Memory B cell (primary cell): ENCODE results near the gene CCT6B.

Experiments
- ATAC-seq: fragments of 150-1000 bp; cut with Tn5 transposase; 2 replicates; pipeline ENCODE4 v1.10.0; 2021; ENCODE audit warnings: low read depth, mild to moderate bottlenecking, moderate library complexity
- DNase-seq, 2 donors: peaks; one replicate each; pipeline ENCODE4 v3.0.0; 2022; ENCODE audit warnings: low spot score in 2 of 2
- H3K27ac Mint-ChIP-seq: one replicate; pipeline ENCODE4 v1.8.0; 2022; ENCODE audit warnings: mild to moderate bottlenecking, moderate library complexity, mixed read lengths
- H3K27me3 Mint-ChIP-seq: one replicate; pipeline ENCODE4 v1.8.0; 2022; ENCODE audit warnings: mixed read lengths
- H3K36me3 Mint-ChIP-seq: one replicate; pipeline ENCODE4 v1.8.0; 2022; ENCODE audit warnings: mild to moderate bottlenecking, mixed read lengths
- H3K4me1 Mint-ChIP-seq: one replicate; pipeline ENCODE4 v1.8.0; 2022; ENCODE audit warnings: mixed read lengths
- H3K4me3 Mint-ChIP-seq: one replicate; pipeline ENCODE4 v1.8.0; 2022; ENCODE audit warnings: mild to moderate bottlenecking, moderate library complexity, mixed read lengths
- H3K9me3 Mint-ChIP-seq: one replicate; pipeline ENCODE4 v1.8.0; 2022; ENCODE audit warnings: mixed read lengths

The CCT6B gene

GRCh38 chr17:34885076-34885475 is 76.2 kb downstream of the CCT6B start:
- Mint-ChIP-seq H3K36me3 (no peaks in the 10 kb centered on the region), H3K27ac (no peak overlapping the region), H3K4me1 (peaks cover 6% of the 10 kb centered on the region), H3K4me3 (no peak overlapping the region), H3K9me3 (peaks cover 2% of the 10 kb centered on the region), H3K27me3 (peaks cover 18% of the 10 kb centered on the region)
- ATAC-seq (no peak), DNase-seq (no peak)

- Mint-ChIP-seq H3K9me3 (peaks cover 6% of the 10 kb centered on the region), H3K4me3 (no peak overlapping the region), H3K27me3 (peaks cover 15% of the 10 kb centered on the region), H3K36me3 (no peaks in the 10 kb centered on the region), H3K27ac (no peak overlapping the region), H3K4me1 (peaks cover 6% of the 10 kb centered on the region)
- ATAC-seq (no peak), DNase-seq (no peak)
Observed at GRCh38 chr17:34884597-34884996, 76.7 kb downstream of the CCT6B start.

- H3K27ac Mint-ChIP-seq = no peak overlapping the region
- H3K4me3 Mint-ChIP-seq = no peak overlapping the region
- no peaks in the 10 kb centered on the region for H3K36me3 Mint-ChIP-seq
Observed at GRCh38 chr17:34883106-34884000, 77.9 kb downstream of the CCT6B start.

GRCh38 chr17:34879146-34879545 is 82.1 kb downstream of the CCT6B start:
- H3K27me3 Mint-ChIP-seq = peaks cover 23% of the 10 kb centered on the region
- H3K4me1 Mint-ChIP-seq = no peaks in the 10 kb centered on the region

More at GRCh38 chr17:34883106-34884000, 77.9 kb downstream of the CCT6B start:
- Mint-ChIP-seq H3K9me3 (peaks cover 6% of the 10 kb centered on the region), H3K27me3 (peaks cover 11% of the 10 kb centered on the region), H3K4me1 (peaks cover 6% of the 10 kb centered on the region)
- ATAC-seq (no peak), DNase-seq (no peak)

More at GRCh38 chr17:34879146-34879545, 82.1 kb downstream of the CCT6B start:
- no peaks in the 10 kb centered on the region for H3K36me3 Mint-ChIP-seq
- DNase-seq (no peak), ATAC-seq (no peak)
- peaks cover 6% of the 10 kb centered on the region for H3K9me3 Mint-ChIP-seq
- H3K27ac Mint-ChIP-seq = no peak overlapping the region
- no peak overlapping the region for H3K4me3 Mint-ChIP-seq
